ENCODE results near the gene CHID1.

The CHID1 gene

GRCh38 chr11:910044-910588 is 494 bp downstream of the CHID1 start:
- no peak for DNase-seq (ENCODE audit: low read depth, low spot score)

GRCh38 chr11:909406-909805 is 1.2 kb downstream of the CHID1 start:
- DNase-seq (ENCODE audit: low read depth, low spot score): no peak

- no peak for DNase-seq (ENCODE audit: low read depth, low spot score)
Observed at GRCh38 chr11:908273-908672, 2.3 kb downstream of the CHID1 start.

- DNase-seq (ENCODE audit: low read depth, low spot score): no peak
Observed at GRCh38 chr11:907668-908067, 2.9 kb downstream of the CHID1 start.

- DNase-seq (ENCODE audit: low read depth, low spot score): no peak
Observed at GRCh38 chr11:905952-906351, 4.7 kb downstream of the CHID1 start.

GRCh38 chr11:904380-904779 is 6.2 kb downstream of the CHID1 start:
- no peak for DNase-seq (ENCODE audit: low read depth, low spot score)

- no peak for DNase-seq (ENCODE audit: low read depth, low spot score)
Observed at GRCh38 chr11:901452-902061, 9.1 kb downstream of the CHID1 start.

GRCh38 chr11:900545-900944 is 10.1 kb downstream of the CHID1 start:
- no peak for DNase-seq (ENCODE audit: low read depth, low spot score)

- DNase-seq (ENCODE audit: low read depth, low spot score): no peak
Observed at GRCh38 chr11:899724-900123, 10.9 kb downstream of the CHID1 start.

GRCh38 chr11:898540-899190 is 11.9 kb downstream of the CHID1 start:
- no peak for DNase-seq (ENCODE audit: low read depth, low spot score)

- DNase-seq (ENCODE audit: low read depth, low spot score): no peak
Observed at GRCh38 chr11:898143-898511, 12.5 kb downstream of the CHID1 start.

- no peak for DNase-seq (ENCODE audit: low read depth, low spot score)
Observed at GRCh38 chr11:897253-898142, 13.1 kb downstream of the CHID1 start.

- no peak for DNase-seq (ENCODE audit: low read depth, low spot score)
Observed at GRCh38 chr11:895331-896110, 15.1 kb downstream of the CHID1 start.

GRCh38 chr11:894575-895201 is 15.9 kb downstream of the CHID1 start:
- DNase-seq (ENCODE audit: low read depth, low spot score): no peak

- no peak for DNase-seq (ENCODE audit: low read depth, low spot score)
Observed at GRCh38 chr11:893008-893654, 17.5 kb downstream of the CHID1 start.

GRCh38 chr11:890794-891540 is 19.6 kb downstream of the CHID1 start:
- no peak for DNase-seq (ENCODE audit: low read depth, low spot score)

- no peak for DNase-seq (ENCODE audit: low read depth, low spot score)
Observed at GRCh38 chr11:889687-890475, 20.7 kb downstream of the CHID1 start.

GRCh38 chr11:889257-889656 is 21.4 kb downstream of the CHID1 start:
- DNase-seq (ENCODE audit: low read depth, low spot score): no peak
